ENCODE results near the gene BAG5.

Gene BAG5

DNA sequence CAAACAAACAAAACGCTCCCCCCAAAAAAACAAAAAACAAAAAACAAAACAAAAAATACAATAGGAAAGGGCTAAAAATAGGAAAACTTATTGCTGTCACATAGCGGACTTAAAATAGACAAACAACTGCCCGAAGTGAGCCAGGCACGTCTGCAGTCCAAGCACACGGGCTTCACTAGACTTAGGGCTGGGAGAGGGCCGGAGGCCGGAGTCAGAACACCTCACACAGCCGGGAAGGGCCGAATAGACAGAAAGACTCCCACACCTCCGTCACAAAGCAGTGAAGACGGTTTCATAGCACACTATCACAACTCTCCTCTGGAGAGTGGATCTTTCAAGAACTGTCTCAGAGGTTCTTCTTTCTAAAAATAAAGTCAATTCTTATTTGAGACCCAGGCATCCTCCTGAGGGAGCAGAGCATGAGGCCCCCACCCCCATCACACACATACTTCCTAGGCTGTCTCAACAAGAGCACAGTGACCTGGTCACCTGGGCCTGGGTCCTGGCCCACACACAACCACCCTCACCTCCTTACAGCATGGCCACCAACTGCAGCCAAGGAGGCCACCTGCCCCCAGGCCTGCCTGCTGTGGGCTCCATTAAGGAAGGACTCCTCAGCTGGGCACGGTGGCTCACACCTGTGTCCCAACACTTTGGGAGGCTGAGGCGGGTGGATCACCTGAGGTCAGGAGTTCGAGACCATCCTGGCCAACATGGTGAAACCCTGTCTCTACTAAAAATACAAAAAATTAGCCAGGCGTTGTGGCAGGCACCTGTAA lies 6.7 kb downstream of the BAG5 start:
- TF ChIP-seq, protein P1, sequence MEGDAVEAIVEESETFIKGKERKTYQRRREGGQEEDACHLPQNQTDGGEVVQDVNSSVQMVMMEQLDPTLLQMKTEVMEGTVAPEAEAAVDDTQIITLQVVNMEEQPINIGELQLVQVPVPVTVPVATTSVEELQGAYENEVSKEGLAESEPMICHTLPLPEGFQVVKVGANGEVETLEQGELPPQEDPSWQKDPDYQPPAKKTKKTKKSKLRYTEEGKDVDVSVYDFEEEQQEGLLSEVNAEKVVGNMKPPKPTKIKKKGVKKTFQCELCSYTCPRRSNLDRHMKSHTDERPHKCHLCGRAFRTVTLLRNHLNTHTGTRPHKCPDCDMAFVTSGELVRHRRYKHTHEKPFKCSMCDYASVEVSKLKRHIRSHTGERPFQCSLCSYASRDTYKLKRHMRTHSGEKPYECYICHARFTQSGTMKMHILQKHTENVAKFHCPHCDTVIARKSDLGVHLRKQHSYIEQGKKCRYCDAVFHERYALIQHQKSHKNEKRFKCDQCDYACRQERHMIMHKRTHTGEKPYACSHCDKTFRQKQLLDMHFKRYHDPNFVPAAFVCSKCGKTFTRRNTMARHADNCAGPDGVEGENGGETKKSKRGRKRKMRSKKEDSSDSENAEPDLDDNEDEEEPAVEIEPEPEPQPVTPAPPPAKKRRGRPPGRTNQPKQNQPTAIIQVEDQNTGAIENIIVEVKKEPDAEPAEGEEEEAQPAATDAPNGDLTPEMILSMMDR (IDR thresholded peaks at IDR 0.05; ENCODE audit: low read depth, low read length), result no peak
- no peak overlapping the region for H3K4me3 ChIP-seq (ENCODE audit: low read depth, low read length)
- no peaks in the 10 kb centered on the region for H3K9me3 ChIP-seq (ENCODE audit: severe bottlenecking)
- no peaks in the 10 kb centered on the region for H3K27me3 ChIP-seq (ENCODE audit: insufficient read depth, low read depth, severe bottlenecking)
- no peak for DNase-seq
- no peak overlapping the region for H3K27ac ChIP-seq
- peaks cover 35% of the 10 kb centered on the region for H3K36me3 ChIP-seq

DNA sequence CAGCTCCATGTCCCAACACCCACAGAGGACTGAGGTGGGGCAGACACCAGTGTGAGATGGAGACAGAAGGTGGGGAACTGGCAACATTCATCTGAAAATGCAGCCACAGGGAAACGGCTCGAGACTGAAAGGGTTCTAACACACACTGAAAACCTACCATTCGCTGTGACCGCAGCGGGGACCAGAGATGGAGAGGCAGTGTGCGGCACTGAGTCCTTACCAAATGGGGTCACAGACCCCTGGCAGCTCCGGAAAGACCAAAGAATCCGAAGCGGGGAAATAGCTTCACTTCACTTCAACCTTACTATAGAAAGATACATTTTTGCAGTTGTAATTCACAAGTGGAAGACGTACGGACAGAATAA lies 9.6 kb downstream of the BAG5 start:
- no peak for DNase-seq
- Histone ChIP-seq H3K27me3 (ENCODE audit: insufficient read depth, low read depth, severe bottlenecking) (no peaks in the 10 kb centered on the region), H3K27ac (no peak overlapping the region), H3K9me3 (ENCODE audit: severe bottlenecking) (no peaks in the 10 kb centered on the region), H3K4me3 (ENCODE audit: low read depth, low read length) (no peak overlapping the region), H3K36me3 (peaks cover 9% of the 10 kb centered on the region)
- TF ChIP-seq, protein P1 (IDR thresholded peaks at IDR 0.05; ENCODE audit: low read depth, low read length), result no peak

DNA sequence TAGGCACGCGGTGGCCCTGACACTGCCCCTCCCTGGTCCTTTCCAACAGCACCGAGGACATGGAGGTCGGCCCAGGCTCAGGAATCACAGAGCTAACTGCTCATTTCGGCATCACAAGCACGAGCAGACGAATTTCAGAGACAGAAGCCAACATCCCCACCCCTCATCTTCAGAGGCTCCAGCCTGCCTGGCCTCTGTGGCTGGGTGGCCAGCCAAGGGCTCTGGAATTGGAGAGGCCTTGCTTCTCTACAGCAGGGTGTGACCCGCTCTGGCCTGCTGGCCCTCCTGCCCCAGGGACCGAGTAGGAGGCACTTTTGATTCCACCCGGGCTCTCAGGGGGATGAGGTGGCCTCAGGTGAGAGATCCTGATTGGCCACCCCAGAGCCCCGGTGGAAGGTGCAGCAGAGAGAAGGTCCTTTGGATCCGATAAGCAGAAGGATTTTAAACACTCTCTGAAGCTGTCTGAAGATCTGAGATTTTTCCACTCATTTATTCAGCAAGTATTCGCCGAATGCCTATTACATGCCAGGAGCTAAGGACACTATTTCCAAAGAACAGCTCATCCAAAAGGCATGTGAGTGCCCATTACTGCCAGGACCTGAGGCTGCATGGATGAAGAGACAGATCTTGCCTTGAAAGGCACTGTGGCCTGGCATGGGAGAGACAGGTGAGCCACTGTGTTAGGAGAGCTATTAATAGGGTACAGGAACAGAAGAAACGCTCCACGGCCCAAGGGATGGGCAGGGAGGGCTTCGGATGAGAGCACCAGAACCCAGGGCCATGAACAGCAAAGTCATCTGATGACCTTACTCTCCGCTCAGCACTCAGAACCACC lies 10.2 kb downstream of the BAG5 start:
- H3K4me3 ChIP-seq (ENCODE audit: low read depth, low read length), result no peak overlapping the region
- TF ChIP-seq, protein P1 (IDR thresholded peaks at IDR 0.05; ENCODE audit: low read depth, low read length), result no peak

DNA sequence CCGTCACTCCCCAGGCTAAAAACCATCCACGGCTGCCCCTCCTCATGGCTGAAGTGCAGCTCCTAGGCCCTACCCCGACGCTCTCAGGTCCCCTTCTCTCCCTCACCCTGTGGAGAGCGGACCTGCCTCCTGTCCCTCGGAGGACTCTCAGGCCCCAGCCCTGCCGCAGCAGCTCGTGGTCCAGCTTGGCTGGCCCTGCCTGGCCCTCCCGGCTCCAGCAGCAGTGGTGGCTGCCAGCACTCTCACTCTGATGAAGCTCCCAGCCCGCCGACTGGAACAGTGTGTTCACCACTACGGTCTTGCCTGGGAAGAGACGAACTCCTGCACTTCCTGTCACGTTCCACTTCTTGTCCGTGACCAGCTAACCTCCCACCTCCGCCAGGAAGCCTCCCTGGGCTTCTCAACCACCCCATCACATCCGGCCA lies 11.1 kb downstream of the BAG5 start:
- Histone ChIP-seq H3K4me3 (ENCODE audit: low read depth, low read length) (no peak overlapping the region), H3K9me3 (ENCODE audit: severe bottlenecking) (no peaks in the 10 kb centered on the region), H3K27me3 (ENCODE audit: insufficient read depth, low read depth, severe bottlenecking) (no peaks in the 10 kb centered on the region), H3K27ac (no peak overlapping the region), H3K36me3 (peaks cover 4% of the 10 kb centered on the region; the same call in 1 of the 2 replicates)
- DNase-seq, result no peak
- TF ChIP-seq, protein P1 (IDR thresholded peaks at IDR 0.05; ENCODE audit: low read depth, low read length), result no peak

More for the DNA sequence above, 10.2 kb downstream of the BAG5 start:
- peaks cover 4% of the 10 kb centered on the region; the same call in 1 of the 2 replicates for H3K36me3 ChIP-seq
- H3K27ac ChIP-seq, result no peak overlapping the region
- no peaks in the 10 kb centered on the region for H3K27me3 ChIP-seq (ENCODE audit: insufficient read depth, low read depth, severe bottlenecking)
- no peak for DNase-seq
- H3K9me3 ChIP-seq (ENCODE audit: severe bottlenecking), result no peaks in the 10 kb centered on the region

DNA sequence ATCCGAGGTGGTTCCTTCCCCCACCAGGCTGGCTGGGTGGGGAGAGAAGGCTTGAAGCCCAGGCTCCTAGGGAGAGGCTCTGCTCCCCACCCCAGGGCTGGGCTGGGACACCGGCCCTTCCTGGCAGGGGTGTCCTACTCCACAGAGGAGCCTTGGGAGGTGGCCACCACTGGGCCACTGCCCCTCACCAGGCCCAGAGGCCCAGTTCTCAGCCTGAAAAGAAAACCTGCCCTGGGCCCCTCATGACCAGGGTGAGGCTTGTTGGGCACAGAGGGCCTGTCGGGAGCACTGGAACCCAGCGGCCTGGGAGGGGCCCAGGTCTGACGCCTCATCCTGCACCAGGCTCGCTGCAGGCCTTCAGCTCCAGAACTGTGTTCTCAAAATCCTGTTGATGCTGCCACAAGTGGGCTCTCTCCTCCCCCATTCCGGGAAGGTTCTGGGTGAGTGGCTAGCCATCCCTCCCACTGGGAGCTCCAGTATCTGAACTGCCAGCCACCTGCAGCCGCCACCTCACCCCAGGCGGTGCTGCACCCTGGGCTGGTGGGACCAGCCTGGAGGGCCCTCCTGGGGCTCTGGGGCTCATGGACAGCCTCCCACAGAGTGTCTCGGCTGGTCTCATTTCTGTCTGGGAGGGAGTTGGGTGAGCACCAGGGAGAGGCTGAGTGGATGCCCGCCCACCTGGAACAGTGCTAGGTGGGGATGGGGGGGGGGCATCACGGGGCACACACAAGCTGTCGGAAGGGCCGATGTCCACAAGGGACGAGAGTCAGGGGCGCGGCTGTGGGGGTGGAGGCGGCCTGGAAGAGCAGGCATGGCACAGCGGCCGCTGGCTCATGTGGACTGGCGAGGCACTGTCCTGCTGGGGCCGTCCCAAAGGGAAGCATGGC lies 11.8 kb downstream of the BAG5 start:
- no peak overlapping the region for H3K4me3 ChIP-seq (ENCODE audit: low read depth, low read length)
- no peaks in the 10 kb centered on the region for H3K27me3 ChIP-seq (ENCODE audit: insufficient read depth, low read depth, severe bottlenecking)
- H3K36me3 ChIP-seq, result peaks cover 4% of the 10 kb centered on the region; the same call in 1 of the 2 replicates
- no peaks in the 10 kb centered on the region for H3K9me3 ChIP-seq (ENCODE audit: severe bottlenecking)
- TF ChIP-seq, protein P1 (IDR thresholded peaks at IDR 0.05; ENCODE audit: low read depth, low read length), result no peak
- H3K27ac ChIP-seq, result no peak overlapping the region
- DNase-seq, result no peak

All from WERI-Rb-1 (cell line).